GM12878 (cell line): Measurements from ENCODE around the gene TLR10. TPM values are rescaled to one million over a fixed set of nuclear protein-coding genes. Genes with fewer than 3 reads are reported as not detected.
A peak's percentile ranks its signal among the peaks of the same experiment; 100 is the strongest.

Source experiments
- ATAC-seq: fragments of 200-7000 bp; cut with Tn5 transposase; 3 replicates; pipeline ENCODE4 v1.9.1; 2020; ENCODE audit warnings: mild to moderate bottlenecking, moderate library complexity
- BruUV-seq: library from RNA; stranded (reverse); fragments of 400-500 nt; replicated peaks from 2 replicates; lab custom pipeline; 2021; lab: Mats Ljungman, UMichigan
- CTCF ChIA-PET: fragments of 300-600 bp; sonication (Branson Sonifier 250); formaldehyde crosslinking; extraction: SDS; loops from one replicate; lab custom pipeline; 2021; ENCODE audit warnings: inconsistent platforms; lab: Yijun Ruan, JAX
- POLR2A ChIA-PET: fragments of 350-600 bp; formaldehyde crosslinking; extraction: SDS; loops from one replicate; lab custom pipeline; 2021; ENCODE audit warnings: inconsistent platforms; lab: Charles Lee
- RAD21 ChIA-PET: fragments of 300-600 bp; sonication (Branson Sonifier 250); formaldehyde crosslinking; loops from one replicate; lab custom pipeline; 2023; ENCODE audit warnings: antibody characterized with exemption; ENCODE audit not compliant: unreplicated experiment; lab: Charles Lee
- SMC1A ChIA-PET: fragments of 300-600 bp; sonication (Branson Sonifier 250); formaldehyde crosslinking; loops from one replicate; lab custom pipeline; 2023; ENCODE audit not compliant: unreplicated experiment, uncharacterized antibody; lab: Charles Lee
- DNase-seq: peaks from one replicate; pipeline ENCODE4 v3.0.0-alpha.2; 2011; ENCODE audit warnings: low read depth, low spot score
- FAIRE-seq: peaks from 3 replicates; lab custom pipeline; 2011; peaks lifted over from hg19 to GRCh38; lab: Jason Lieb, UNC
- H2AFZ ChIP-seq: 2 replicates; pipeline ENCODE4 v1.6.0; 2011; ENCODE audit warnings: low read depth, low read length, control low read depth; ENCODE audit not compliant: control insufficient read depth
- H3K27ac ChIP-seq: 2 replicates; pipeline ENCODE4 v1.5.1; 2011; ENCODE audit warnings: control low read depth; ENCODE audit not compliant: control insufficient read depth, insufficient read depth
- H3K27me3 ChIP-seq, 2 experiments: replicated peaks in 1 of 2; 2 replicates each; pipeline versions ENCODE4 v1.6.0 to v1.6.1; 2011; ENCODE audit warnings: low read length in 1 of 2; ENCODE audit not compliant: control insufficient read depth in 2 of 2, insufficient read depth in 2 of 2
- H3K36me3 ChIP-seq, 2 experiments: 2 replicates each; pipeline ENCODE4 v1.5.1; 2011; ENCODE audit warnings: low read length in 1 of 2; ENCODE audit not compliant: control insufficient read depth in 2 of 2, insufficient read depth in 2 of 2
- H3K4me1 ChIP-seq: 2 replicates; pipeline ENCODE4 v1.6.1; 2011; ENCODE audit warnings: mild to moderate bottlenecking, low read length, moderate library complexity, mixed read lengths; ENCODE audit not compliant: control insufficient read depth, insufficient read depth
- H3K4me2 ChIP-seq: 2 replicates; pipeline ENCODE4 v1.6.0; 2011; ENCODE audit warnings: control low read depth; ENCODE audit not compliant: control insufficient read depth, insufficient read depth
- H3K4me3 ChIP-seq: fragments of 200-600 bp; sonication (generic); 2 replicates; pipeline ENCODE4 v1.5.1; 2016
- H3K79me2 ChIP-seq: 2 replicates; pipeline ENCODE4 v1.6.0; 2011; ENCODE audit warnings: low read length; ENCODE audit not compliant: control insufficient read depth, insufficient read depth
- H3K9ac ChIP-seq: 2 replicates; pipeline ENCODE4 v1.8.0; 2011; ENCODE audit warnings: low read length, control low read depth, mixed read lengths; ENCODE audit not compliant: control insufficient read depth, insufficient read depth
- H3K9me3 ChIP-seq: replicated peaks from 3 replicates; pipeline ENCODE4 v1.5.1; 2011; ENCODE audit warnings: mild to moderate bottlenecking, low read length; ENCODE audit not compliant: control insufficient read depth, insufficient read depth
- H4K20me1 ChIP-seq: 2 replicates; pipeline ENCODE4 v1.6.0; 2011; ENCODE audit not compliant: control insufficient read depth, insufficient read depth
- ASH2L ChIP-seq: fragments of 300-600, 200-600 bp; sonication (generic); IDR thresholded peaks from 2 replicates; pipeline ENCODE4 v1.6.1; 2017; ENCODE audit warnings: low read depth, mild to moderate bottlenecking, borderline replicate concordance
- BHLHE40 ChIP-seq, 2 experiments: fragments of 450-650 bp in 1 of 2; IDR thresholded peaks; 2 replicates each; pipeline ENCODE4 v1.6.1; 2011 to 2017; ENCODE audit warnings: low read depth in 2 of 2, borderline replicate concordance in 1 of 2, improper control_type of control experiment in 1 of 2, low read length in 1 of 2, mild to moderate bottlenecking in 1 of 2
- CEBPZ ChIP-seq: fragments of 150-350 bp; IDR thresholded peaks from 2 replicates; pipeline ENCODE4 v1.6.1; 2016; ENCODE audit warnings: low read depth, low read length
- GABPA ChIP-seq: IDR thresholded peaks from 2 replicates; pipeline ENCODE4 v1.6.1; 2014; ENCODE audit warnings: antibody characterized with exemption, low read depth, mild to moderate bottlenecking, inconsistent platforms
- HDGF ChIP-seq: fragments of 450-650 bp; IDR thresholded peaks from 2 replicates; pipeline ENCODE4 v1.6.1; 2016; ENCODE audit warnings: antibody characterized with exemption
- PAX5 ChIP-seq: IDR thresholded peaks from 2 replicates; pipeline ENCODE4 v1.6.1; 2011; ENCODE audit warnings: low read depth, low read length, borderline replicate concordance
- RELB ChIP-seq: fragments of 450-650 bp; IDR thresholded peaks from 2 replicates; pipeline ENCODE4 v1.6.1; 2017; ENCODE audit warnings: low read depth, mild to moderate bottlenecking, moderate library complexity
- ZBTB40 ChIP-seq: fragments of 450-650 bp; IDR thresholded peaks from 2 replicates; pipeline ENCODE4 v1.6.1; 2016; ENCODE audit warnings: mild to moderate bottlenecking, moderate library complexity, borderline replicate concordance
- ZNF24 ChIP-seq: fragments of 450-650 bp; IDR thresholded peaks from 2 replicates; pipeline ENCODE4 v1.6.1; 2017; ENCODE audit warnings: antibody characterized with exemption, mild to moderate bottlenecking
- WGBS: methylation state at CpG from one replicate; pipeline ENCODE4 v1.1.6; 2016; ENCODE audit warnings: low lambda C conversion rate; ENCODE audit not compliant: insufficient replicate concordance, insufficient coverage; ENCODE audit errors: missing lambda C conversion rate; 5-methylcytosine and 5-hydroxymethylcytosine counted together
- in situ Hi-C: fragments of 300-500 bp; cut with MboI; formaldehyde crosslinking; loops from 9 replicates; pipeline ENCODE4 v1.14.3; 2018; ENCODE audit warnings: mixed read lengths
- intact Hi-C: fragments of 100-400 bp; cut with micrococcal nuclease; formaldehyde crosslinking; loops from one replicate; pipeline ENCODE4 v1.14.2; 2022; ENCODE audit not compliant: unreplicated experiment
- polyA plus RNA-seq, 11 experiments: library from polyadenylated mRNA; depleted of rRNA in 4 of 11; unstranded in 6 of 11; stranded (reverse) in 5 of 11; fragments of >200 nt; fragmentation: Nextera tagmentation in 4 of 11; fragmentation: Illumina TruSeq in 1 of 11; extraction: Ambion mirVana in 4 of 11; extraction: Trizol in 1 of 11; gene quantifications; 1 replicate in 1 of 11; 2 replicates in 10 of 11; pipeline versions ENCODE4 v1.2.1 to v1.2.3, GENCODE V29; 2011 to 2016; ENCODE audit warnings: inconsistent platforms in 2 of 11, missing spikeins in 2 of 11, low read depth in 1 of 11
- total RNA-seq, 4 experiments: library from RNA; depleted of rRNA in 3 of 4; stranded (reverse); fragments of >200 nt in 3 of 4; fragmentation: Illumina TruSeq in 1 of 4; extraction: Trizol in 1 of 4; gene quantifications; 2 replicates each; pipeline versions ENCODE4 v1.2.1 to v1.2.3, GENCODE V29; 2013 to 2021

The TLR10 gene
- total and polyA plus RNA-seq, 10 of the 15 experiments (the other 5 are each of a cell fraction or from before 2014, with no cell fraction given) = 31.5 to 149 (median 64.9) TPM

GRCh38 chr4:38780833-38781484 lies 1.8 kb downstream of the TLR10 start (continued):
- TF ChIP-seq BHLHE40 (IDR thresholded peaks at IDR 0.05; ENCODE audit: borderline replicate concordance in 1 of 2, low read depth in 2 of 2, low read length in 1 of 2) (peak in 1 of 2 experiments; percentile 43; a peak in 1 of 4 replicates), RELB (peak; percentile 56), PAX5 (peak; percentile 45; the same call in 1 of the 2 replicates)
- TF ChIP-seq, all 136 proteins: peak for 20

GRCh38 chr4:38779790-38780189 lies 3.0 kb downstream of the TLR10 start:
- ChIA-PET POLR2A (interaction anchor here (1.1 to 5.6 kb wide), 6 partner anchors 9 to 109 kb away, joined by 4 to 196 read pairs (median 31); partner anchors contain the start of gene TLR1), SMC1A (interaction anchor here (1.4 to 8.9 kb wide), 8 partner anchors 8 to 647 kb away, joined by 3 to 468 read pairs (median 63); partner anchors contain the start of genes TLR1 and TLR6), CTCF (interaction anchor here (0.8 to 8.1 kb wide), 11 partner anchors 10 to 460 kb away, joined by 3 to 449 read pairs (median 5); partner anchors contain the start of genes TLR1 and TLR6), RAD21 (interaction anchor here (1.0 to 4.9 kb wide), 9 partner anchors 9 to 461 kb away, joined by 3 to 437 read pairs (median 41); partner anchors contain the start of genes TLR1 and TLR6)
- BruUV-seq = no TSS peak
- peak overlapping the region; percentile 81 for H3K4me3 ChIP-seq
- FAIRE-seq = no peak
- H3K27ac ChIP-seq = peak overlapping the region; percentile 96
- H3K36me3 ChIP-seq = peaks cover 2 to 33% of the 10 kb centered on the region in 2 experiments
- peaks cover 77% of the 10 kb centered on the region for H3K79me2 ChIP-seq
- ATAC-seq = peak; percentile 17
- H3K27me3 ChIP-seq = no peaks in the 10 kb centered on the region
- 52% methylated on average over 5 of the region's 5 CpGs for WGBS
- peaks cover 39% of the 10 kb centered on the region for H3K9me3 ChIP-seq
- in situ Hi-C loops (no loop called here), intact Hi-C loops (loop anchor here (5.0 kb wide), 1 partner anchor 38 kb away; no protein-coding TSS in a partner anchor)
- no peak overlapping the region for H2AFZ ChIP-seq
- DNase-seq = no peak
- peak overlapping the region; percentile 92 for H3K4me2 ChIP-seq
- 0 out of 2 replicates have a peak, but pooled peaks cover 4% of the 10 kb centered on the region for H3K4me1 ChIP-seq
- H4K20me1 ChIP-seq = no peaks in the 10 kb centered on the region
- peak overlapping the region; percentile 88 for H3K9ac ChIP-seq
- TF ChIP-seq GABPA = no peak
- TF ChIP-seq HDGF = peak; percentile 54; the same call in 1 of the 2 replicates
- TF ChIP-seq ASH2L = no peak
- no peak for TF ChIP-seq CEBPZ
- TF ChIP-seq PAX5 = no peak
- no peak for TF ChIP-seq ZBTB40
- TF ChIP-seq ZNF24 = peak; percentile 80
